CD4-positive, CD25-positive, alpha-beta regulatory T cell (primary cell): ENCODE measurements around the gene EFS. TPM values are rescaled to one million over a fixed set of nuclear protein-coding genes. Genes with fewer than 3 reads are reported as not detected.

Experiments
- ATAC-seq, 2 donors: fragments of 150-1000 bp; cut with Tn5 transposase; one replicate each; pipeline ENCODE4 v1.10.0; 2021; ENCODE audit warnings: low read depth in 2 of 2, moderate number of reproducible peaks in 2 of 2, moderate library complexity in 1 of 2
- DNase-seq, 3 donors: peaks; one replicate each; pipeline versions ENCODE4 v3.0.0 to v3.0.0-alpha.2; 2012 to 2022; ENCODE audit warnings: mixed read lengths in 1 of 3
- H3K27ac ChIP-seq: one replicate; pipeline ENCODE4 v1.7.0; 2013; ENCODE audit warnings: mild to moderate bottlenecking, low read length; ENCODE audit not compliant: insufficient read depth, poor library complexity, severe bottlenecking
- H3K27me3 ChIP-seq: one replicate; pipeline ENCODE4 v1.7.0; 2013; ENCODE audit warnings: low read length; ENCODE audit not compliant: control insufficient read depth, insufficient read depth
- H3K36me3 ChIP-seq: one replicate; pipeline ENCODE4 v1.7.0; 2013; ENCODE audit warnings: mild to moderate bottlenecking, low read length, moderate library complexity; ENCODE audit not compliant: control insufficient read depth, insufficient read depth
- H3K4me1 ChIP-seq: 2 replicates; pipeline ENCODE4 v1.7.0; 2013; ENCODE audit warnings: mild to moderate bottlenecking, low read length; ENCODE audit not compliant: insufficient read depth, control insufficient read depth, poor library complexity, severe bottlenecking
- H3K4me3 ChIP-seq: one replicate; pipeline ENCODE4 v1.7.0; 2013; ENCODE audit warnings: low read depth, mild to moderate bottlenecking, low read length, moderate library complexity
- H3K9me3 ChIP-seq, 2 experiments: 1 replicate in 1 of 2; 2 replicates in 1 of 2; pipeline ENCODE4 v1.7.0; 2013; ENCODE audit warnings: low read length in 2 of 2, mild to moderate bottlenecking in 1 of 2, moderate library complexity in 1 of 2; ENCODE audit not compliant: control insufficient read depth in 2 of 2
- H3K27ac Mint-ChIP-seq, 3 donors: one replicate each; pipeline ENCODE4 v1.8.0; 2020 to 2022; ENCODE audit warnings: mild to moderate bottlenecking in 3 of 3, mixed read lengths in 3 of 3, moderate library complexity in 2 of 3
- H3K27me3 Mint-ChIP-seq: one replicate; pipeline ENCODE4 v1.8.0; 2022; ENCODE audit warnings: mild to moderate bottlenecking, mixed read lengths
- H3K36me3 Mint-ChIP-seq: one replicate; pipeline ENCODE4 v1.8.0; 2020; ENCODE audit warnings: mixed read lengths
- H3K4me1 Mint-ChIP-seq, 4 donors: one replicate each; pipeline ENCODE4 v1.8.0; 2020 to 2022; ENCODE audit warnings: mixed read lengths in 4 of 4, mild to moderate bottlenecking in 1 of 4
- H3K4me3 Mint-ChIP-seq, 4 donors: one replicate each; pipeline ENCODE4 v1.8.0; 2020 to 2022; ENCODE audit warnings: mild to moderate bottlenecking in 4 of 4, mixed read lengths in 4 of 4, moderate library complexity in 3 of 4
- H3K9me3 Mint-ChIP-seq, 7 donors: one replicate each; pipeline ENCODE4 v1.8.0; 2020 to 2022; ENCODE audit warnings: mixed read lengths in 7 of 7, mild to moderate bottlenecking in 3 of 7, moderate library complexity in 2 of 7
- polyA plus RNA-seq, 4 donors: library from polyadenylated mRNA; unstranded; fragments of 300-500 nt; fragmentation: Illumina TruSeq; gene quantifications; one replicate each; pipeline ENCODE4 v1.2.3, GENCODE V29; 2021
- total RNA-seq: library from RNA; stranded (reverse); gene quantifications from one replicate; pipeline ENCODE4 v1.2.3, GENCODE V29; 2022

The EFS gene
- total and polyA plus RNA-seq, 5 donors from 2014 or later = not detected

GRCh38 chr14:23407516-23408306 is 42.7 kb upstream of the EFS start, which contains the start of gene MYH6:
Gene MYH6 (minus strand): TSS chr14:23408273. CDS start chr14:23407223, 1,050 bp downstream.
- Histone ChIP-seq H3K4me1 (no peaks in the 10 kb centered on the region), H3K27ac (no peak within 1 kb of the TSS), H3K27me3 (no peaks in the 10 kb centered on the region), H3K4me3 (no peak within 1 kb of the TSS), H3K36me3 (no peaks in the 10 kb centered on the region), H3K9me3 (no peaks in the 10 kb centered on the region)
- Mint-ChIP-seq H3K4me1 (no peaks in the 10 kb centered on the region), H3K4me3 (no peak within 1 kb of the TSS), H3K9me3 (peaks cover 0 to 2% (median 0%) of the 10 kb centered on the region in 7 donors), H3K27me3 (peaks cover 8% of the 10 kb centered on the region), H3K36me3 (no peaks in the 10 kb centered on the region), H3K27ac (no peak within 1 kb of the TSS)
- no peak for ATAC-seq
- DNase-seq = no peak

DNA sequence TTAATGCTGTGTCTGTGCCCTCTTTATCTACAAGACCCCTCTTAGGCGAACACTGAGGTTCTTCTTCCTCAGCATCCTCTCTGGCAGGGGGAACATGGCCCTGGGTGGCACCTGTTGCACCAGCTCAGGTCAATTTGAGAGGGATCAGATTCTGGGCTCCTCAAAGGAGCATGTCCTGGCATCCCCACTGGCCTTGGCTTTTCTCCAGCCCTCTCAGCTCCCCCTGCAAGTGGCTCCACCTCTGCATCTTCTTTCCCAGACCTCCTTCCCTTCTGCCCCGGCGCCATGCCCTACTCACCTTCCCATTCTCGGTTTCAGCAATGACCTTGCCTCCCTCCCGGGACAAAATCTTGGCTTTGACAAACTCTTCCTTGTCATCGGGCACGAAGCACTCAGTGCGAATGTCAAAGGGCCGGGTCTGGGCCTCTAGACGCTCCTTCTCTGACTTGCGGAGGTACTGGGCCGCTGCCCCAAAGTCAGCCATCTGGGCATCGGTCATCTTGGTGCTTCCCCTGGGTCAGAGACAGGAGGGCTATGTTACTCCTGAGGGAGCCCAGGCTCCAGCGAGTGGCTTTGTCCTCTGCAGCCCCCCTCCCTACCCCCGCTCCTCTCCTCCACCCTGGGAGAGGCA is 41.9 kb upstream of the EFS start:
- H3K4me3 ChIP-seq = no peak overlapping the region
- H3K27ac ChIP-seq = no peak overlapping the region
- H3K4me1 Mint-ChIP-seq = no peaks in the 10 kb centered on the region
- no peaks in the 10 kb centered on the region for H3K4me1 ChIP-seq
- no peaks in the 10 kb centered on the region for H3K36me3 ChIP-seq
- no peaks in the 10 kb centered on the region for H3K9me3 ChIP-seq
- no peak overlapping the region for H3K4me3 Mint-ChIP-seq
- H3K27ac Mint-ChIP-seq = peak overlapping the region in 1 of 3 donors; percentile 34
- no peaks in the 10 kb centered on the region for H3K27me3 ChIP-seq
- H3K36me3 Mint-ChIP-seq = no peaks in the 10 kb centered on the region
- peaks cover 0 to 2% (median 0%) of the 10 kb centered on the region in 7 donors for H3K9me3 Mint-ChIP-seq
- DNase-seq = no peak
- ATAC-seq = no peak
- peaks cover 8% of the 10 kb centered on the region for H3K27me3 Mint-ChIP-seq

- peaks cover 8% of the 10 kb centered on the region for H3K27me3 Mint-ChIP-seq
- no peak for ATAC-seq
- peaks cover 0 to 2% (median 0%) of the 10 kb centered on the region in 7 donors for H3K9me3 Mint-ChIP-seq
Observed at GRCh38 chr14:23406244-23406643, 41.3 kb upstream of the EFS start.

DNA sequence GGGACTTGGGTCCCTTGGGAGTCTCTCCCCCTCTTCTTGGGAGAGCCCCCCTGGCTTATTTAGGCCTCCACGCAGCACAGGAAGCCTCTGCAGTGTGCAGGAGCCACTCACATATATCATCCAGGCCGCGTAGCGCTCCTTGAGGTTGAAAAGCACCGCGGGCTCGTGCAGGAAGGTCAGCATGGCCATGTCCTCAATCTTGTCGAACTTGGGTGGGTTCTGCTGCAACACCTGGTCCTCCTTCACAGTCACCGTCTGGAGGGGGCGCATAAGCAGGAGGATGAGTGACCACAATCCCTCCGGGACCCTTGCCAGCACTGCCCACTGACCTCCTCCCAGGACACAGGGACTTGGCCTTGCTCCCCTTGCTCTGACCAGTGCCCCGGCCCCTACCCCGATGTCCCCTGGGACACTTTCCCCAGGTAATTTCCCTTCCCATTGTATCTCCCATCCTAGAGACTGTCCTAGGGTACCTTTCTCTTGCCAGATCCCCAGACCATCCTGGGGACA is 40.6 kb upstream of the EFS start:
- H3K27me3 ChIP-seq = no peaks in the 10 kb centered on the region
- Mint-ChIP-seq H3K9me3 (peaks cover 0 to 2% (median 0%) of the 10 kb centered on the region in 7 donors), H3K27me3 (peaks cover 8% of the 10 kb centered on the region), H3K4me3 (no peak overlapping the region), H3K36me3 (no peaks in the 10 kb centered on the region), H3K27ac (peak overlapping the region in 1 of 3 donors; percentile 36), H3K4me1 (no peaks in the 10 kb centered on the region)
- no peak overlapping the region for H3K4me3 ChIP-seq
- no peaks in the 10 kb centered on the region for H3K36me3 ChIP-seq
- no peaks in the 10 kb centered on the region for H3K9me3 ChIP-seq
- no peak for DNase-seq
- no peaks in the 10 kb centered on the region for H3K4me1 ChIP-seq
- ATAC-seq = no peak
- no peak overlapping the region for H3K27ac ChIP-seq

More at GRCh38 chr14:23406244-23406643, 41.3 kb upstream of the EFS start:
- Histone ChIP-seq H3K4me3 (no peak overlapping the region), H3K36me3 (no peaks in the 10 kb centered on the region), H3K27ac (no peak overlapping the region), H3K4me1 (no peaks in the 10 kb centered on the region), H3K27me3 (no peaks in the 10 kb centered on the region), H3K9me3 (no peaks in the 10 kb centered on the region)
- Mint-ChIP-seq H3K4me1 (no peaks in the 10 kb centered on the region), H3K36me3 (no peaks in the 10 kb centered on the region), H3K27ac (no peak overlapping the region), H3K4me3 (no peak overlapping the region)
- no peak for DNase-seq

- peak overlapping the region in 1 of 3 donors; percentile 51 for H3K27ac Mint-ChIP-seq
- no peak for DNase-seq
- no peak for ATAC-seq
- H3K4me1 ChIP-seq = no peaks in the 10 kb centered on the region
- H3K9me3 Mint-ChIP-seq = peaks cover 0 to 2% (median 0%) of the 10 kb centered on the region in 7 donors
- no peaks in the 10 kb centered on the region for H3K27me3 ChIP-seq
- H3K9me3 ChIP-seq = no peaks in the 10 kb centered on the region
- no peak overlapping the region for H3K27ac ChIP-seq
- no peak overlapping the region for H3K4me3 Mint-ChIP-seq
- no peaks in the 10 kb centered on the region for H3K36me3 Mint-ChIP-seq
- H3K36me3 ChIP-seq = no peaks in the 10 kb centered on the region
- H3K4me3 ChIP-seq = no peak overlapping the region
- H3K27me3 Mint-ChIP-seq = peaks cover 8% of the 10 kb centered on the region
- no peaks in the 10 kb centered on the region for H3K4me1 Mint-ChIP-seq
Observed at GRCh38 chr14:23405096-23405495, 40.1 kb upstream of the EFS start.

DNA sequence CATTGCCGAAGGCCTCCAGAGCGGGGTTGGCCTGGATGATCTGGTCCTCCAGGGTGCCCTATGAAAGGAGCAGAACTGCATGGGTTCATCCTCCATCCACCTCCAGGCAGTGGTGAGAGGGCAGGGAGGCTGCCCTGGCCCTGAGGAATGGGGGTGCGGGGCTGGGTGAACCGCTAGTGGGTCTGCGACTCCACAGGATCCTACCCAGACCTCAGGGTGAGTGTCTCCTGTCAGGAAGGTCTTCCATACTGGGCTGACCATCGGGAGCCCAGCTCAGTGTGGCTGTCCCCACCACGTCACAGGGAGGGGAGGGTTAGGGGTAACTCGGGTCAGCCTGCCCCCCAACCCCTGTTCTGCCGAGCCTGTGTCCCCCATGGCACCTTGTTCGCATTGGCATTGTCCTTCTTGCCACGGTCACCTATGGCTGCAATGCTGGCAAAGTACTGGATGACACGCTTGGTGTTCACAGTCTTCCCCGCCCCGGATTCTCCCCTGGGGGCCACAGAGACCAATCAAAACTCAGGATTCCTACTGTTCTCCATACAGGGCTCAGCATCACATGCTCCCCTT is 39.4 kb upstream of the EFS start:
- peaks cover 0 to 2% (median 0%) of the 10 kb centered on the region in 7 donors for H3K9me3 Mint-ChIP-seq
- no peak for DNase-seq
- no peak for ATAC-seq
- no peaks in the 10 kb centered on the region for H3K4me1 Mint-ChIP-seq
- peaks cover 8% of the 10 kb centered on the region for H3K27me3 Mint-ChIP-seq
- H3K4me3 Mint-ChIP-seq = no peak overlapping the region
- no peaks in the 10 kb centered on the region for H3K36me3 Mint-ChIP-seq
- Histone ChIP-seq H3K36me3 (no peaks in the 10 kb centered on the region), H3K27me3 (no peaks in the 10 kb centered on the region), H3K27ac (no peak overlapping the region), H3K4me1 (no peaks in the 10 kb centered on the region), H3K4me3 (no peak overlapping the region), H3K9me3 (no peaks in the 10 kb centered on the region)
- no peak overlapping the region for H3K27ac Mint-ChIP-seq

DNA sequence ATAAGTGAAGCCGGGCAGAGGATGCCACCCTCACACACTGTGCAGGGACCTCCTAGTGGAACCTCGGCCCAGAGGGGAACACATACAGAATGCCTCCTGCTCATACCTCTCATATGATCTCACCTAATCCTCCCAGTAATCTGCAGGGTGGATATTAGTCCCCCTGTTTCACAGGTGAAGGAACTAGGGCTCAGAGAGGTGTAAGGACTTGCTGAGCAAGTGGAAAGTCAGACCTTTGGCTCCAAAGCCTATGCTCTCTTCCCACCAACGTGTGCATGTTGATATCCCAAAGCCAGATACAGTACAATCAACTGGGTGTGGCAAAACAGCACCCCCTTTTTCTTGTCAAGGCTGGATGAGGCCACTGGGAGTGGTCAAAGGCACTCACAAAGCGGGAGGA is 38.9 kb upstream of the EFS start:
- H3K9me3 Mint-ChIP-seq = peaks cover 0 to 2% (median 0%) of the 10 kb centered on the region in 7 donors
- H3K27ac Mint-ChIP-seq = no peak overlapping the region
- Histone ChIP-seq H3K36me3 (no peaks in the 10 kb centered on the region), H3K27me3 (no peaks in the 10 kb centered on the region), H3K4me1 (no peaks in the 10 kb centered on the region), H3K27ac (no peak overlapping the region), H3K4me3 (no peak overlapping the region), H3K9me3 (no peaks in the 10 kb centered on the region)
- H3K27me3 Mint-ChIP-seq = peaks cover 8% of the 10 kb centered on the region
- DNase-seq (no peak), ATAC-seq (no peak)
- H3K4me1 Mint-ChIP-seq = no peaks in the 10 kb centered on the region
- no peak overlapping the region for H3K4me3 Mint-ChIP-seq
- H3K36me3 Mint-ChIP-seq = no peaks in the 10 kb centered on the region
